GM12801 (cell line): ENCODE measurements around the gene KDM5A.

Experiments used
- CTCF ChIP-seq: IDR thresholded peaks from one replicate; pipeline ENCODE4 v1.5.1; 2011; ENCODE audit warnings: control low read depth; ENCODE audit not compliant: insufficient read length; ENCODE audit errors: extremely low read depth

Gene KDM5A

GRCh38 chr12:291153-291723 lies 97.9 kb downstream of the KDM5A start:
- TF ChIP-seq CTCF, result no peak

- no peak for TF ChIP-seq CTCF
Observed at GRCh38 chr12:288687-289086, 100.4 kb downstream of the KDM5A start.

- no peak for TF ChIP-seq CTCF
Observed at GRCh38 chr12:286531-287300, 102.4 kb downstream of the KDM5A start.

- no peak for TF ChIP-seq CTCF
Observed at GRCh38 chr12:278046-278445, 111.1 kb downstream of the KDM5A start.

GRCh38 chr12:275812-276211 lies 113.3 kb downstream of the KDM5A start:
- TF ChIP-seq CTCF, result no peak

- no peak for TF ChIP-seq CTCF
Observed at GRCh38 chr12:273382-273781, 115.7 kb downstream of the KDM5A start.

- TF ChIP-seq CTCF, result no peak
Observed at GRCh38 chr12:272942-273341, 116.2 kb downstream of the KDM5A start.
